AML-193 (cell line): ENCODE data around the gene TBX4.
A peak's percentile ranks its signal among the peaks of the same experiment; 100 is the strongest.

Source experiments
- DNase-seq, 2 experiments: peaks; one replicate each; lab custom pipeline; 2025; lab: John Stamatoyannopoulos, UW

TBX4 gene

DNA sequence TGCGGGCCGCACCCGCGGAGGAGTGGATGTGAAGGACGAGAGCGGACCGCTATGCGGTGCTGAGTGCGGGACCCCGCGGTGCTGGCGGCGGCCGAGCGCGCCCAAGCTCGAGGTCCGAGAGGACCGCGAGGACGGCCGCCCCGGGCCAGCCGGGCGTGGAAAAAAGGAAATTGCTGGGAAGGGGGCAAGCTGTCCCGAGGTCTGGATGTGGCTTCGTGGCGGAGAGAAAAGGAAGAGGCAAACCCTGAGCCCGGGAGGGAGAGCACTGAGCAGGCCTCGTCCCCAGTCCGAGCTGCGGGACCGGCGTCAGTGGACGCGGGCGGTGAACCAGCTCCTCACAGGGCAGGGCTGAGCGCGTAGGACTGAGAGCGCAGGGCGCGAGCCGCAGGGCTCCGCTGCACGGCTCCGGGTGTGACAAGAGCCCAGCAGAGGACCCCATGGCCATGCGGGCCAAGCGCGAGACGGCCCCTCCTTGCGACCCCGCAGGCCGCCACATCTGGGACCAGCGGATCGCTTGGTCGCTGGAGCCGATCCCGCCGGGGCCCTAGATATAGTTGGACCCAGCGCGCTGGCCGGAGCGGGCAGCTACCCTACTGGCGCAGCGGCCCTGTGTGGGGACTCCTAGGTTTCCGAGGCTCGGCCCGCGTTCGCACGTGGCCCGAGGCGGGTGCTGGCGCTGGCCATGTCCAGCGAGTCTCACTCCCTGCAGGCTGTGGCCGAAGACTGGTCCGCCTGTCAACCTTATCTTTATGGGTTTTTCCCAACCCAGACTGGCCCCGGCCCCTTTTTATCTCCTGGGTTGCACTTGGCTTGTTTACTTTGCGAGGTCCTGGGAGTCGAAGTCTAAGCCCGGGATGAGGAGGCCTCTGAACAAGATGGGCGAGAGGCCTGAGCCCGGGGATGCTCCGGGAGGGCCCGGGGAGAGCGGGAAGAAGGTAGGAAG lies 2.4 kb downstream of the TBX4 start:
- no peak for DNase-seq

DNA sequence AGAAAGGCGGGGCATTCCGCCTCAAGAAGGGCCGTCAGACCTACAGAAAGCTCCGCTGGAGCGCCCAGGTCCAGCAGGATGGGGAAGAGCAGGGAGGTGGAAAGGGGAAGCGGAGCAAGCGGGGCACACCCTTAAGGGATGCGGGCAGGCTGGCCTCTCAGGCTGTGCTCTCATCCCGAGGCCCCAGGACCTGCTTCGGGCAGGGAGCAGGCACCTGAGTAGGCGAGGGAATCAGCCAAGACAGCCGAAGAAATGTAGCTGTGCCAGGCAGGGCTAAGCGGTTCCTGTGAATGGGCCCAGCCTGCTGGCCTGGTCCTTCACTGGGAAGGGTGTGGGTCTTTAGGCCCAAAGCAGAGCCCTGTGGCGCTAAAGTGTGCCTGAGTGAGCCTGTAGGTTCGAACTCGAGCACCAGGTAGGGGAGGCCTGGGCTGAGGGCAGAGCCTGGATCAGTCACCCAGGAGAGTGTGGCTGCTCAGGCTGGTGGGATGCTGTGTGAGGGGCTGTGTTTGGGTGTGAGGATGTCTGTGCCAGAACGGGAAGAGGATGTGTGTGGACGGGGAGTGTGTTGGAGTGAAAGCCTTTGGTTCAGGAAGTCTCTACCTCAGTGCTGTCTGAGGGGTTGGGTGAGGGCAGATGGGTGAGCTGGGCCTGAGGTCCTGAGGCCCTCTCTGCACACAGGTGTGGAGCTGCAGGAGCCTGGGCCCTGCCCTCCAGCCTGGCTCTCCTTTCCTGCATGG lies 3.3 kb downstream of the TBX4 start:
- DNase-seq, result no peak

DNA sequence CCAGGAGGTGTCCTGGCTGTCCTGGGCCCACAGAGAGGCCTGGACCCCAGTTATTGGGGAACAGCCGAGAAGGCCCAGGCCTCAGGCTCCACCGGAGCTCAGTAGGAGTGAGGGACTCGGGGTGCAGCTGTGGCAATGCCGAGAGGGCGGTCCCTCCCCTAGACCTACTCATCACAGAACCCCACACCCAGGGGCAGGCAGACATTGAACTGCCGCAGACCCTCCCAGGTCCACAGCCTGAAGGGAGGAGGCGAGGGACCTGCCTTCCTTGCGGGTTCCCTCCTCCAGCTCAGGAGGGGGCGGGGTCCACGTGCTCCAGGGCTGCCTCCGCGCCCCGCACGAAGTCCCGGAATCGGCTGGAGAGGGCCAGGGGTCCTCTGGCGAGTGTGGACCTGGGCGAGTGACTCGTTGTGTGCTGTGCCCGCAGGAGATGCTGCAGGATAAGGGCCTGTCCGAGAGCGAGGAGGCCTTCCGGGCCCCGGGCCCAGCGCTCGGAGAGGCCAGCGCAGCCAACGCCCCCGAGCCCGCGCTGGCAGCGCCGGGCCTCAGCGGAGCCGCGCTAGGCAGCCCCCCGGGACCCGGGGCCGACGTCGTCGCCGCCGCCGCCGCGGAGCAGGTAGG lies 3.9 kb downstream of the TBX4 start:
- DNase-seq, result no peak

DNA sequence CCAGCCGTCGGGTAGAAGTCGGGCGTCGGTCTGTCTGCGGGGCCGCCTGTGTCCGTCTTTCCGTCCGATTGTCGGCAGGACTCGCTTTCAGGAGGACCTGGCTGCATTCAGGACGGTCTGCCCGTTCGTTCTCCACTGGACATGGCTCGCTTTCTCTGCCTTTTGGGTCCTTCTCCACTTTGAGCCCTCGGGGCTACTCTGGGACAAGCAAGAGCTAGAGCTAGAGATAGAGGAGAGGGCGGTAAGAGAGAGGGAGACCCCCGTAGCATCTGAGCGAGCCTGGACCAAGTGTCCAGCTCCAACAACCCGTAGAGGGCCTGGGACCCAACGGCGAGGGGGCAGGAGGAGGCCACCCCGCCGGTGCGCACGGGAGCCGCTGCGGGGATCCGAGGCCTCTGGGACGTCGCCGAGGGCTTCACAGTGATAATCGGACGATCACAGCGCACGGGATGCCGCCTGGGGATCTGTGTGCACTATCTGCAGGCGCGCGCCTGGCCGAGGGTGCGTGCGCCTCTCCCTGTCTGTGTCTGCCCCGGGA lies 4.5 kb downstream of the TBX4 start:
- DNase-seq, result no peak

DNA sequence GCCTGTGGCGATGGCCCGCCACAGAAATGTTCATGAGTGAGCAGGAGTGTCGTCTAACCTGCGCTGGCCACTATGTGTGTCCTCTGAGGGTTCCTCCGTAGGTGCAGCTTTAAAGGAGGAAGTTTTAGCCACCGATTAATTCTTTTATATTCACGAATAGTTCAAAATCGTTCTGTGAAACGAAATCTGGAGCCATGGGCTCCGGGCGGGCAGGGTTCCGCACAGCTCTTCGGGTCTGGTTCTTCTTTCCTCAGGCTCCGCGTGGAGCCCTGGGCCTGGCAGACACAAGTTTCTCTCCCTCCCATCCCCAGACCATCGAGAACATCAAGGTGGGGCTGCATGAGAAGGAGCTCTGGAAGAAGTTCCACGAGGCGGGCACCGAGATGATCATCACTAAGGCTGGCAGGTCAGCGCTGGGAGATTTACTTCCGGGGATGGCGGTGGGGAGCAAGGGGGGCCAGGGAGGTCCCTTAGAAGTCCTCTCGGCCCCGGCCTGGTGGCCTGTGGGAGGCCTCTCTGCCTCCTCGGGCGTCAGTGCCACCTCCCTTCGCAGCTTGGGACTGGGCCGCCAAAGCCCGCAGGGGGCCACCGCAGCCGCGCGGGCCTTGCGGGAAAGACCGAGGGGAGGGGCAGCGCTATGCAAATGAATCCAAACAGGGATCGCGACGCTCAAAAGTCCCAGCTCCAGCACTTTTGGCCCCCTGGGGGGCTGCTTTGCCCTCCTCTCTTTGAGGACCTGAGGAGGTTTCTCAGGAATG lies 5.2 kb downstream of the TBX4 start:
- no peak for DNase-seq

DNA sequence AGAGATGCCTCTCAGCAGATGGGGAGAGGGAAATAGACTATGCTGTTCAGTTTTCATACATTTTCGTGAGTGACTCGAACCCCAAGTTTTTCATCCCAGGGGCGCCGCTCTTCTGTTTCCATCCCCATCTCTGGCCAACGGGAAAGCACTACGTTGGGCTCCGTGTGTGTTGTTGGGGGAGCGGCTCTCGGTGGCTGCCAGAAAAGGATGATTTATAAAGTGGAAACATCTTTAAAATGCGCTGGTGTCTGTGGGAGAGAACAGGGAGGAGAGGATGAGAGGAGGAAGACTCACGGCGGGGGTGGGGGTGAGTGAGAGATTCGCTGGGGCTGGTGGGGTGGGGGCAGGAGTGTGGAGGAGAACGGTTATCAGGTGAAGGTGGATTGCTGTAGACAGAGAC lies 5.8 kb downstream of the TBX4 start:
- no peak for DNase-seq

DNA sequence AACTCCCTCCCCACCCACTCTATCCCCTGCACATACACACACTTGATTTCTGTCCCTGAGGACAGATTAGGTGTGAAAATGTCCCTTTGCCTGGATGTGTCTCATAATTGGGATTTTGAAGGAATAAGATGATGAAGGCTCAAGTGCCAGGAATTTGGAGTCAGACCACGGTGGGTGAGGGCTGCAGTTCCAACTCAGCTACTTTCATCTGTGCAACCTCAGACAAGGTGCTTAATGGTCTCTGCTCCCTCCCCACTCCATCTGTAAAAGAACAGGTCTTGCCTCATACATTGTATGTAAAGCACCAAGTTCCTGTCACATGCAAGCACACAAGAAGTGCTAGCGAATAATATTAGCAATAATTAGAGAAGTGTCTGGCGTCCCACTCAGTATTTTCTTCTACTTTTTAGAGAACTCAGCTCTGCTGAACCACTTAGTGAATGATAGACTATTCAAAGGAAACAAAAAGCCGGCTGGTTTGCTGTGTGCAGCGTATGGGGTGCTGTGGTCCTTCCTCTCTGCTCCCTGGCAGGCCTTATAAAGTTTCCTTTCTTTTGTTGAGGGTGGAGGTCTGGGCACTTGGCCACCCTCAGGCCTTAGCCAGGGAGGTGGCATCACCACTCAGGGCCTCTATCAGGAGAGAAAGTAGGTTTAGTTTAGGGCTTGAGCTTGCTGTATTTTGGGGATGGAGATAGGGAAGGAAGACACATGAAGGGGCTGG lies 6.4 kb downstream of the TBX4 start:
- no peak for DNase-seq

DNA sequence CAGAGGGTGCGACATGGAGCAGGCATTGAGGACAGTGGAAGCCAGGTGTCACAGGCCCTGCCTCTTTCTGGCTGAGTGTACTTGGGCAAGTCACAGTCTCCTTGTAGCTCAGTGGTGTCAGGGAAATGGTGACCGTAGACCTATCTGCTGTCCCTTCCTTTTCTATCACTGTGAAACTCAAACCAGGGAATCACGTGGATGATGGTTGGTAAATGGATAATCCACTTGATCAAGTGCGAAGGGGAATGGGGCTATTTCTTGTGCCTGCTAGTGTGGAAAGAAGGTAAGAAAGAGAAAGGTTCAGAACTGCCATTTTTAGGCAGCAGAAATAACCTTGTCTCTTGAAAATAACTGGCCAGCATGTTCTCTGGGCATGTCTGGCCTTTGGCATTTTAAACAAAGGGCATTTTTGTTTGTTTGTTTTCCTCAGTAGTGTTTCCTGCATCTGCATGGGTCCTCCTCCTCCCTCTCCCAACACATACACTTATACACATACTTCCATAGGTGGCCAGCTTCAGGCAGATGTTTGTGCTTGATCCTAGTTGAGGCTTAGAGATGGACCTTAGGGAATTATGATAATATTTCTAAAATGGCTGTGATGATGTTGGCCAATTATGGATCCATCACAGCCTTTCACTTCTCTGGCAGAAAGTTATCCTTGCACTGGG lies 7.1 kb downstream of the TBX4 start:
- DNase-seq, result no peak

DNA sequence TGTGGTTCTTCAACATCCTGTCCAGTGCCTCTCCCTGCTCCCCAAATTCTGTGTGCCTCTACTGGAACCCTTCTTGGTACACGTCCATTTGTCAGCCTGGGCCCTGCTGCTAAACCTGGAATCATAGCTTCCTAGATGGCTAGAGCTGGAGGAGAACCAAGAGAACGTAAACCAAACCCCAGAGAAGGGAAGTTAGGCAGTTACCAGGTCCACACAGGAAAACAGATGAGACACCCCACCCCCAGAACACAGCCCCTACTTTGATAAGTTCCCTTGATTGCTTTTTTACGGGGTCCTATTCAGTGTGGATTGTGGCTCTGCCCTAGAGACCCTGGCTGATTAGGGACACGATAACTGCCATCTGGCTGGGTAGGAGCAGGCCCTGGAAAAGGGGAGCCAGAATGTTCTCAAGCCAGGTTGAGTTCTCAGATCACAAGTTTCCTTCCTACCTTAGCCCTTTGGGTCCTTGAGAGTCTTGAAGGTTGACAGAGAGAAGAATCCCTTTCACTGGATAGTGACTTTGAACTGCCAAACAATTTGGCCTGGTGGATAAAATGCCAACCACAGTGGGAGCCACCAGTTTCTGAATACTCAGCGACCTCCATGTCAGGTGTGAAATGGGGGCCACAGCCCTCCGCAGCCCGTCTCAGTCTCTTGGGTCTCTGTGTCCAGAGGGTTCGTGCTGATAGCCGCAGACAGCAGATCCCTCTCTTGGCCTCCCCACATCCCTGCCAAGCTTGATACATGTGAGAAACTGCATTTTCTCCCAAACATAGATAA lies 7.9 kb downstream of the TBX4 start:
- DNase-seq, result no peak

DNA sequence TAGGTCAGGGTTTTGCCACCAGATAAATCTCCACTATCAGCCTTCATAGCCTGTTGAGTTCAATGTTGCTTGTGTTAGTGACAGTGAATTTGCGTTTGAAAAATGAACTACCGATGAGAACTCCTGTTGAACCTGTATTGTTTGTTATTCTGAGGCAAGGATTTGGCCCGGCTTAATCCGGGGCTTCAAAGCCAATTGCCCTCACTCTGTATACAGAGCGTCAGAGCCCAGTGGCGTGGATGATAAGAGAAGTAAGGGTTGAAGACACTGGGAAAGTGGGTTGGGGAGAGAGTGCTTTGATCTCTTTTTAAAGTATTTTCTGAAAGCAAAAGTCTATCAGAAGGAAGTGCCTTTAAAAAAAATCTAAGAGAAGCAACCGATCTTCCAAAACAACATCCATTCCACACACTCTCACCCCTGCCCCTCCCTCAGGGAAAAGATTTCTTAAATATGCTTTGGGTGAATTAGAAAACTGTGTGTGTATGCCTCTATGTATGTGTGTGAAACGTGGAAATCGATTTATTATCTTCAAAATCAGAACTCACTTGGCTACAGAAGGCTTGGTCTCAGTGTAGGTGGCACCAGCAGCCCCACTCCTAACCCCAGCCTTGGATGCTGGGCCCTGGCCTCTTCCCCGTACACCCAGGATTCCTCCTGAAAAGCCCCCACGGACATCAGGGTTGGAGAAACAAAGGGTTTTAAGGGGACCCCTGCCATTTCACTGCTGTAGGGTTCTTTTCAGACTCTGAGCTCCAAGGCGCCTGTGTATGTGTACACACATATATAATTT lies 8.8 kb downstream of the TBX4 start:
- DNase-seq, result no peak

DNA sequence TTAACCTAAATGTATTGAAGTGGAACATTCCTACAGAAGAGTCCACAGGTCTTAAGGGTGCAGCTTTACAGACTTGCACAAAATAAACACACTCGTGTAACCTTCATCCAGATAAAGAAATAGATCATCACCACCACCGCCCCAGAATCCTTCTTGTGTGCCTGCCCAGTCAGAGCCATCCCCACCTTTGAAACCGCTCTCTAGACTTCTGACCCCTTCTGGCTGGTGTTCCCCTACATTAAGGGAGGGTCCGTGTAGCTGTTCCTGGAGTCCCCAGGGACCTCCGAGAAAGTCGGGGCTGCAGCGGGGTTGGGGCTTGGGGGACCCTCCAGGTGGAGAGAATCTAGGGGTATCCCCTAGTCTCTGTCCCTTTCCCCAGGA lies 9.4 kb downstream of the TBX4 start:
- no peak for DNase-seq

DNA sequence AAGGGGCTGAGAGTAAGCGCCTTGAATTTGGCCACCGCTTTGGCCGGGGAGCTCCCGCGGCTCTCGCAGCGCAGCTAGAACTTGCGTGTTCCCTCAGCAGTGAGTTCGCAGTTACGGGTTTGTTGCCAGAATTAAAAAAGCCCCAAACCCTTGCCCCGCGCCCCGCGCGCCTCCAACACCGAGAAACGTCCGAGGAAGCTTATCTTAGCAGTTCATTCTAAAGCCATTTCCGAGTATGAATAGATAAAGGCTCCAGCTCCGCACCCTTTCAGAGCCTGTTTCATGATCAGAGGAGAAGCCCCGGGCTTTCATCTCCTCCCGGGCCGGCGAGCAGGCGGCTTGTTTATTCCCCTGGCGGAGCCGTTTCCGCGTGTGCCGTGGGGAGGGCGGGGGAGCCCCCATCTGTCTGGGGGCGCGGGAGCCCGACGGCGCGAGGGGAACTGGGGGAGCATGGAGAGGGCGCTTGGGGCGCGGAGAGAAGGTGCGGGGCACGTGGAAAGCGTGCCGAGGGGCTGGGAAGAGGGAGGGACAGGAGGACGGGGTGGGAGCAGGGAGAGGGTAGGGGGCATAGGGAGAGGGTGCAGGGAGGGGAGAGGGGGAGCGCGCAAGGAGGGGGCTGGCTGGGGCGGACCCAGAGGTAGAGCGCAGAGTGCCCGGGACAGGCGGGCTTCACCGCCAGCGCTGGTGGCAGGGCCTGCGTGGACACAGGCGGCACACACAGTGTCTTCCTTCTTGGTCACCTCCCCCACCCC lies 9.9 kb downstream of the TBX4 start:
- DNase-seq, result no peak

DNA sequence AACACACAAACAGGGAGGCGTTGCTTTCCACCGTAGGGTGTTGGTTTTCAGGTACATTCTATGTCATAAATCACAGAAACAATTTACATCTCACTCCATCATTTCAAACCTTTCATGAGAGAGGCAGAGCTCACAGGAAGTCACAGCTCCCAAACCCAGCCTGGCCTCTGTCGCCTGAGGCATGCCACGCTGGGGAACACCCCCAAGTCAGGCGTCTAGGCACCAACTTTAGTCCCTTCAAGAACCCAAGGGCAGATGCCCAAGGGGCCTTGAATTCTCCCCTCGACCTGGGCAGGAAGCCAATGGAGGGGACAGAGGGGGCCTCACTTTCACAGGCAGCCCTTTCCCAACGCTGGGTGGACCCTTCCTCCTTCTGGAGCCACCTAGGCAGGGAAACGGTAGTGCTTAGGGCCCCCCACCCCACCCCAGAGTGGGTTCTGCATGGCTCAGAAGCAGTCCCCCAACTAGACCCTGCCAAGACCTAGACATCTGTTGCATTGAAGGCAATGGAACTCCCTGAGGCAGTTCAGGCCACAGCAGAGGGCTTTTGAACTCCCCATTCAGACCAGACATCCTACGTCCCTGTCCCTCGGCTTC lies 10.6 kb downstream of the TBX4 start:
- DNase-seq, result no peak

DNA sequence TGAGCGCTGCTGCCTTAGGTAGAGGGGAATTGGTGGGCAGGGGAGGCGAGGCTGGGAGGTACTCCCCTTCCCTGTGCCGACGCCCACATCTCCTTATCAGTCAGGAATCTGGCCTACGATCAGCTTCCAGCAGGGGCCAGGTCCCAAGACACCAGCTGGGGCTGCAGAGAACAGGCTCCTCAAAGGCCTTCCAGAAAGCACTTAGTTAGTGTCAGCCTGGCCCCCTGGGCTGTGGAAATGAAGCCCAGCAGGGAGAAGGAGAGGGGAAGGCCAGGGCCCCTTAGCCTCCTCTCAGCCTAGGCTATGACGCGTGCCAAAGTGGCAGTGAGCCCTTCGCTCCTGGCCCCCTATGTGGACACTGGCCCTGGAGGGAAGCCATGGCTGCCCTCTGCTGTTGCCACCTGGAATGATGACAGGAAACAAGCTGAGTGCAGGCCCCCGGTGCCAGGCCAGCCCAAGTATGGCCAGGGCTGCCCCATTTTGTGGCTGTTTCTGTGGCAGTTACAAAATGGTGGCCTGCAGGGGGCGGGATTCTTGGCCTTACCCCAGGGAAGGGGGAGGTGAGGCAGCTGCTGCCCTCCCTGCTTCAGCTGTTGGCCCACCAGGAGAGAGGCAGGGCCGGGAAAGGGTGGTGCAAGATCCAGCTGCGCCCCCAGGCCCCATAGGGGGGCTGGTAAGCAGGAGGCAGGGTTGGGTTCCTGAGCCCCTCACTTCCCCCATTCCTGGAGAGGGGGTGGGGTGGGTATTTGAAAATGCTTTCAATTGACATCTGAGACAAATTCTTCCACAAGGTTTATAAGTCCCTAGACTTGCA lies 11.3 kb downstream of the TBX4 start:
- DNase-seq, result no peak

DNA sequence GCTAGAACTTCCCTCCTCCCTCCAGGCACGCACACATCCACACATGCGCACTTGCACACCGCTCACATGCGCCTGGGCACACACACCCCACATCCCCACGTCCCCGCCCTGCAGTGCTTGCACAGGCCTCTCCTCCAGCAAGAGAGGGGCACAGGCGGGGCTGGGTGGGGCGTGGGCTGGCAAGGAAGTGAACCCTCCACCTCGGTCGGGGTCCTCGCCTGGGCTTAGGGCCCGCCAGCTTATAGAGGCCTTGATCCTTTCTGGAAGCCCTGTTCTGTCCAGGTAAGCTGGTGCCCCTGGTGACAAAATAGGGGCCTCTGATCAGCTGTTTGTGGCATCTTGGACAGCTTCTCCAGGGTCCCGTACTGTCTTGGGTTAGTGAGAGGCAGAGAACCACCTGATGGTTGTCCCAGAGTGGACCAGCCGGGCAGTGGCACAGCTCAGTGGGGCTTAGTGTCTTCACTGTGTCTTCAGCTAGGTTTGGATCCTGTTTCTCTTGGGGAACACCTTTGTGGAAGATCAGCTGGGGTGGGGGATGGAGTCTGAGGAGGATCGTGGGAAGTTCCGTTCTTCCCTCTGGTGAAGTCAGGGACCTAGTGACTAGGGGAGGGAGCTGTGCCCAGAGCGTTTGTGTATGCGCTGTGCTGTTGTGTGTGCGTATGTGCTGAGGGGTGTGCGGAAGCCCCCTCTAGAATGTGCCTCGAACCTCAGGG lies 12.1 kb downstream of the TBX4 start:
- peak; percentile 55 to 64 for DNase-seq

DNA sequence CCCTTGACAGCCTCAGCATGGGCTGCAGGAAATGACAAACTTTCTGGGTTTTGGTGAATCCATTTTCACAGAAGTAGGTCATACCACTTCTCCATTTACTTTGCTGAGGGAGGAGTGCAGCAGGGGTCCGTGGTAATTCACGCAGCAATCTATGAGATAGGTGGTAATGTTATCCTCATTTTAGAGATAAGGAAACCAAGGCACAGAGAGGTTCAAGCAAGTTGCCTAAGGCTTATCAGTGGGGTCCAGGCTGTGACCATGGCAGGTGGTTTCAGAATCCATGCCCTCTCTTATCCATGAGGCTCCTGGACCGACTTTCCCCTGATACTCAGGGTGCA lies 12.6 kb downstream of the TBX4 start:
- no peak for DNase-seq
